HEK293 (cell line): ENCODE results near the gene PIK3AP1.

ENCODE experiments used
- CTCF ChIA-PET: fragments of 350-600 bp; formaldehyde crosslinking; extraction: SDS; loops from one replicate; lab custom pipeline; 2021; ENCODE audit warnings: antibody characterized with exemption; lab: Yijun Ruan, JAX
- POLR2A ChIA-PET: fragments of 300-600 bp; formaldehyde crosslinking; extraction: SDS; loops from one replicate; lab custom pipeline; 2020; ENCODE audit warnings: antibody characterized with exemption, inconsistent platforms; lab: Yijun Ruan, JAX
- H3K27ac ChIP-seq: fragments of 200-500 bp; sonication (Bioruptor generic); 2 replicates; pipeline ENCODE4 v1.5.1; 2014; ENCODE audit warnings: low read depth, low read length, control low read depth, inconsistent platforms; ENCODE audit errors: extremely low read depth
- H3K36me3 ChIP-seq, 2 experiments: fragments of 200-500 bp in 1 of 2; sonication (Bioruptor generic) in 1 of 2; 1 replicate in 1 of 2; 2 replicates in 1 of 2; pipeline ENCODE4 v1.5.1; 2014 to 2017; ENCODE audit warnings: inconsistent platforms in 2 of 2, low read length in 2 of 2; ENCODE audit not compliant: control insufficient read depth in 2 of 2, insufficient read depth in 1 of 2
- H3K4me1 ChIP-seq: fragments of 200-500 bp; sonication (Bioruptor generic); 2 replicates; pipeline ENCODE4 v1.5.1; 2014; ENCODE audit warnings: mild to moderate bottlenecking, low read length, inconsistent platforms; ENCODE audit not compliant: control insufficient read depth, insufficient read depth
- H3K4me3 ChIP-seq: 2 replicates; pipeline ENCODE4 v1.5.1; 2011; ENCODE audit warnings: low read depth, mild to moderate bottlenecking, control low read depth, low read length, moderate library complexity
- H3K9me3 ChIP-seq: fragments of 200-500 bp; sonication (Bioruptor generic); 2 replicates; pipeline ENCODE4 v1.5.1; 2014; ENCODE audit warnings: low read depth, low read length, inconsistent platforms; ENCODE audit not compliant: control insufficient read depth, insufficient read depth
- FEZF1 ChIP-seq: fragments of 450-650 bp; formaldehyde crosslinking; IDR thresholded peaks from 2 replicates; pipeline ENCODE4 v1.5.1; 2016; ENCODE audit warnings: missing biosample characterization, missing genetic modification characterization
- GFI1B ChIP-seq: fragments of 450-650 bp; formaldehyde crosslinking; IDR thresholded peaks from 2 replicates; pipeline ENCODE4 v1.5.1; 2016; ENCODE audit warnings: missing biosample characterization, missing genetic modification characterization
- HOXC10 ChIP-seq: sonication (generic); formaldehyde crosslinking; IDR thresholded peaks from 2 replicates; pipeline ENCODE4 v1.8.1; 2023; ENCODE audit warnings: mild to moderate bottlenecking, missing genetic modification reagents
- MEIS1 ChIP-seq: sonication (generic); formaldehyde crosslinking; IDR thresholded peaks from 2 replicates; pipeline ENCODE4 v1.8.1; 2022; ENCODE audit warnings: missing genetic modification reagents, mild to moderate bottlenecking, borderline replicate concordance
- MYNN ChIP-seq: fragments of 450-650 bp; formaldehyde crosslinking; IDR thresholded peaks from 2 replicates; pipeline ENCODE4 v1.5.1; 2016; ENCODE audit warnings: missing biosample characterization, missing genetic modification characterization, borderline replicate concordance
- OSR2 ChIP-seq: fragments of 450-650 bp; formaldehyde crosslinking; IDR thresholded peaks from 2 replicates; pipeline ENCODE4 v1.5.1; 2016; ENCODE audit warnings: missing biosample characterization, missing genetic modification characterization
- ZBTB8A ChIP-seq: fragments of 450-650 bp; formaldehyde crosslinking; IDR thresholded peaks from 2 replicates; pipeline ENCODE4 v1.5.1; 2016; ENCODE audit warnings: missing biosample characterization, missing genetic modification characterization
- ZNF132 ChIP-seq: fragments of 450-650 bp; formaldehyde crosslinking; IDR thresholded peaks from 2 replicates; pipeline ENCODE4 v1.5.1; 2017; ENCODE audit warnings: missing biosample characterization, missing genetic modification characterization, borderline replicate concordance
- ZNF138 ChIP-seq: fragments of 450-650 bp; formaldehyde crosslinking; IDR thresholded peaks from 2 replicates; pipeline ENCODE4 v1.5.1; 2016; ENCODE audit warnings: missing biosample characterization, missing genetic modification characterization, borderline replicate concordance
- ZNF16 ChIP-seq: fragments of 450-650 bp; formaldehyde crosslinking; IDR thresholded peaks from 2 replicates; pipeline ENCODE4 v1.5.1; 2016; ENCODE audit warnings: low read depth, missing biosample characterization, missing genetic modification characterization
- ZNF292 ChIP-seq: fragments of 450-650 bp; formaldehyde crosslinking; IDR thresholded peaks from 2 replicates; pipeline ENCODE4 v1.5.1; 2016; ENCODE audit warnings: low read depth, missing biosample characterization, missing genetic modification characterization, borderline replicate concordance
- ZNF426 ChIP-seq: fragments of 450-650 bp; formaldehyde crosslinking; IDR thresholded peaks from 2 replicates; pipeline ENCODE4 v1.5.1; 2017; ENCODE audit warnings: missing biosample characterization, missing genetic modification characterization, mild to moderate bottlenecking, inconsistent platforms, moderate library complexity
- ZNF530 ChIP-seq: fragments of 450-650 bp; formaldehyde crosslinking; IDR thresholded peaks from 2 replicates; pipeline ENCODE4 v1.5.1; 2016; ENCODE audit warnings: low read depth, missing biosample characterization, missing genetic modification characterization
- ZNF768 ChIP-seq: fragments of 450-650 bp; formaldehyde crosslinking; IDR thresholded peaks from 2 replicates; pipeline ENCODE4 v1.5.1; 2018; ENCODE audit warnings: missing biosample characterization, mild to moderate bottlenecking, missing genetic modification characterization
- ZXDB ChIP-seq: fragments of 450-650 bp; formaldehyde crosslinking; IDR thresholded peaks from 2 replicates; pipeline ENCODE4 v1.5.1; 2016; ENCODE audit warnings: missing biosample characterization, missing genetic modification characterization
- TF ChIP-seq, protein P1 (sequence below): fragments of 450-650 bp; formaldehyde crosslinking; conservative IDR thresholded peaks from 2 replicates; pipeline ENCODE4 v1.5.1; 2016; ENCODE audit warnings: low read depth, missing biosample characterization, missing genetic modification characterization
- TF ChIP-seq, protein P2 (sequence below): fragments of 450-650 bp; formaldehyde crosslinking; IDR thresholded peaks from 2 replicates; pipeline ENCODE4 v1.5.1; 2016; ENCODE audit warnings: missing biosample characterization, missing genetic modification characterization, low read depth

Gene PIK3AP1

DNA sequence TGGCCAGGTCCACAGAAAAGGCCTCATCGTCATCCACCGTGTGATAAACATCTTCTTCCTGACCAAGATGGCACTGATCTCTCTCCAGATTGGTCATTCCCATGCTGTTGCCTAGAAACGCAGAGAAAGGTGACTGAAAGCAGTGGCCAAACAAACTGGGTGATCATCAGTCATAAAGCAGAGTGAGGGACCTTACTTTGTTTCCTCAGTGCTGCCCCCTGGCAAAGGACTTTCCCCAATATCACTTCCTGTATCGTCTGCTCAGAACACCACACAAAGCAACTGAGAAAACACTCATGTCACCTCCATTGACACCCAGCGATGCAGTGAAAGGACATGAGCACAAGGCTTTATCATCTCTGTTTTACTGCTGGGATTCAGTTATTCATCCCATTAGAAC lies 93.5 kb downstream of the PIK3AP1 start:
- TF ChIP-seq MYNN (tag by site-specific recombination) (no peak), ZNF132 (no peak), ZNF16 (tag by site-specific recombination) (no peak), HOXC10 (CRISPR knock-in tag) (no peak), ZNF530 (tag by site-specific recombination) (no peak), FEZF1 (tag by site-specific recombination) (no peak), ZNF426 (no peak)
- TF ChIP-seq, protein P1, sequence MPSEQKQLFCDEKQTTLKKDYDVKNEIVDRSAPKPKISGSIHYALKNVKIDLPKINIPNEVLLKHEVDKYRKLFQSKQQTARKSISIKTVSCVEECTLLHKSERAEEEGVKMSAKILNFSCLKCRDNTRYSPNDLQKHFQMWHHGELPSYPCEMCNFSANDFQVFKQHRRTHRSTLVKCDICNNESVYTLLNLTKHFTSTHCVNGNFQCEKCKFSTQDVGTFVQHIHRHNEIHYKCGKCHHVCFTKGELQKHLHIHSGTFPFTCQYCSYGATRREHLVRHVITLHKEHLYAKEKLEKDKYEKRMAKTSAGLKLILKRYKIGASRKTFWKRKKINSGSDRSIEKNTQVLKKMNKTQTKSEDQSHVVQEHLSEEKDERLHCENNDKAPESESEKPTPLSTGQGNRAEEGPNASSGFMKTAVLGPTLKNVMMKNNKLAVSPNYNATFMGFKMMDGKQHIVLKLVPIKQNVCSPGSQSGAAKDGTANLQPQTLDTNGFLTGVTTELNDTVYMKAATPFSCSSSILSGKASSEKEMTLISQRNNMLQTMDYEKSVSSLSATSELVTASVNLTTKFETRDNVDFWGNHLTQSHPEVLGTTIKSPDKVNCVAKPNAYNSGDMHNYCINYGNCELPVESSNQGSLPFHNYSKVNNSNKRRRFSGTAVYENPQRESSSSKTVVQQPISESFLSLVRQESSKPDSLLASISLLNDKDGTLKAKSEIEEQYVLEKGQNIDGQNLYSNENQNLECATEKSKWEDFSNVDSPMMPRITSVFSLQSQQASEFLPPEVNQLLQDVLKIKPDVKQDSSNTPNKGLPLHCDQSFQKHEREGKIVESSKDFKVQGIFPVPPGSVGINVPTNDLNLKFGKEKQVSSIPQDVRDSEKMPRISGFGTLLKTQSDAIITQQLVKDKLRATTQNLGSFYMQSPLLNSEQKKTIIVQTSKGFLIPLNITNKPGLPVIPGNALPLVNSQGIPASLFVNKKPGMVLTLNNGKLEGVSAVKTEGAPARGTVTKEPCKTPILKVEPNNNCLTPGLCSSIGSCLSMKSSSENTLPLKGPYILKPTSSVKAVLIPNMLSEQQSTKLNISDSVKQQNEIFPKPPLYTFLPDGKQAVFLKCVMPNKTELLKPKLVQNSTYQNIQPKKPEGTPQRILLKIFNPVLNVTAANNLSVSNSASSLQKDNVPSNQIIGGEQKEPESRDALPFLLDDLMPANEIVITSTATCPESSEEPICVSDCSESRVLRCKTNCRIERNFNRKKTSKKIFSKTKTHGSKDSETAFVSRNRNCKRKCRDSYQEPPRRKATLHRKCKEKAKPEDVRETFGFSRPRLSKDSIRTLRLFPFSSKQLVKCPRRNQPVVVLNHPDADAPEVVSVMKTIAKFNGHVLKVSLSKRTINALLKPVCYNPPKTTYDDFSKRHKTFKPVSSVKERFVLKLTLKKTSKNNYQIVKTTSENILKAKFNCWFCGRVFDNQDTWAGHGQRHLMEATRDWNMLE (tag by site-specific recombination) = no peak
- H3K36me3 ChIP-seq = no peaks in the 10 kb centered on the region
- no peak overlapping the region for H3K27ac ChIP-seq
- POLR2A ChIA-PET = no interaction called here
- H3K4me1 ChIP-seq = no peaks in the 10 kb centered on the region
- CTCF ChIA-PET = interaction anchor here (1.6 kb wide), 1 partner anchor 12 kb away, joined by 3 read pairs; no protein-coding TSS in a partner anchor
- H3K4me3 ChIP-seq = no peak overlapping the region
- no peaks in the 10 kb centered on the region for H3K9me3 ChIP-seq

DNA sequence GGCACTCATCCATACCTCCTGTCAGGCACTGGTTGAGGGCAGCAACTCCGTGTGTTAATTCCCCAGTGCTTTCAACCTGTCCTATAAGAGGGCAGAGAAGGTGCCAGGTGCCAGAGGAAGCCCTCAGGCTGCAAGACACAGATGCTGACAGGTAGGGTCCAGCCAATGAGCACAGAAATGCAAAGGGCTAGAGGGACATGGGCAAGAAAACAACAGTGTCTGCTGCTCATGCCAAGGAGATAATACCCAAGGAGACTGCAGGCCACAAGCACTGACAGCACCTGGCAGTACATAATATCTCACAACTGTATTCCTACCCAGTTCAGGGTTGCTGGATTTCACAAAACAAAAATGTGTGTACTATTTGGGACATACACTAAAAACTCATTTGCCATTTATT lies 95.1 kb downstream of the PIK3AP1 start:
- TF ChIP-seq ZBTB8A (tag by site-specific recombination) (no peak), ZNF292 (tag by site-specific recombination) (no peak), MEIS1 (CRISPR knock-in tag) (no peak), ZNF138 (tag by site-specific recombination) (no peak), OSR2 (tag by site-specific recombination) (no peak), ZNF768 (tag by site-specific recombination) (no peak), ZXDB (tag by site-specific recombination) (no peak), FEZF1 (tag by site-specific recombination) (no peak), GFI1B (tag by site-specific recombination) (no peak)
- TF ChIP-seq, protein P2, sequence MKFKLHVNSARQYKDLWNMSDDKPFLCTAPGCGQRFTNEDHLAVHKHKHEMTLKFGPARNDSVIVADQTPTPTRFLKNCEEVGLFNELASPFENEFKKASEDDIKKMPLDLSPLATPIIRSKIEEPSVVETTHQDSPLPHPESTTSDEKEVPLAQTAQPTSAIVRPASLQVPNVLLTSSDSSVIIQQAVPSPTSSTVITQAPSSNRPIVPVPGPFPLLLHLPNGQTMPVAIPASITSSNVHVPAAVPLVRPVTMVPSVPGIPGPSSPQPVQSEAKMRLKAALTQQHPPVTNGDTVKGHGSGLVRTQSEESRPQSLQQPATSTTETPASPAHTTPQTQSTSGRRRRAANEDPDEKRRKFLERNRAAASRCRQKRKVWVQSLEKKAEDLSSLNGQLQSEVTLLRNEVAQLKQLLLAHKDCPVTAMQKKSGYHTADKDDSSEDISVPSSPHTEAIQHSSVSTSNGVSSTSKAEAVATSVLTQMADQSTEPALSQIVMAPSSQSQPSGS = no peak
- TF ChIP-seq, protein P1 (tag by site-specific recombination) = no peak
- no peak overlapping the region for H3K4me3 ChIP-seq
- no peaks in the 10 kb centered on the region for H3K36me3 ChIP-seq
- H3K9me3 ChIP-seq = no peaks in the 10 kb centered on the region
- POLR2A ChIA-PET = no interaction called here
- H3K4me1 ChIP-seq = no peaks in the 10 kb centered on the region
- H3K27ac ChIP-seq = no peak overlapping the region
- CTCF ChIA-PET = interaction anchor here (0.7 kb wide), 1 partner anchor 16 kb away, joined by 3 read pairs; no protein-coding TSS in a partner anchor
